Tibial nerve (tissue), 3 donors: ENCODE results near the gene ELFN1.

Source experiments
- CTCF ChIP-seq, 5 experiments: fragments of 200-600 bp in 3 of 5; fragments of 450-650 bp in 2 of 5; sonication (generic) in 3 of 5; IDR thresholded peaks; one replicate each; pipeline ENCODE4 v1.5.1; 2016 to 2019; ENCODE audit warnings: antibody characterized with exemption in 5 of 5, mild to moderate bottlenecking in 3 of 5, moderate library complexity in 2 of 5
- POLR2A ChIP-seq, 2 donors: fragments of 450-650 bp; IDR thresholded peaks; one replicate each; pipeline ENCODE4 v1.6.1; 2017; ENCODE audit warnings: antibody characterized with exemption in 2 of 2, mild to moderate bottlenecking in 2 of 2, moderate library complexity in 2 of 2

- no peak for TF ChIP-seq CTCF (IDR thresholded peaks at IDR 0.05)
- TF ChIP-seq POLR2A (IDR thresholded peaks at IDR 0.05) = no peak
These were observed 32.6 kb downstream of the ELFN1 start for GRCh38 chr7:1702652-1703051.
